HT-29 (cell line): ENCODE data around the gene HS1BP3. TPM values are rescaled to one million over a fixed set of nuclear protein-coding genes. Genes with fewer than 3 reads are reported as not detected.

Experiments
- DNase-seq: peaks from one replicate; pipeline ENCODE4 v3.0.0-alpha.2; 2015; ENCODE audit warnings: low spot score
- total RNA-seq: library from RNA; depleted of rRNA; stranded (reverse); fragments of >200 nt; shearing (Covaris generic); gene quantifications from 2 replicates; pipeline ENCODE4 v1.2.3, GENCODE V29; 2014; rRNA removed

Gene HS1BP3, protein sequence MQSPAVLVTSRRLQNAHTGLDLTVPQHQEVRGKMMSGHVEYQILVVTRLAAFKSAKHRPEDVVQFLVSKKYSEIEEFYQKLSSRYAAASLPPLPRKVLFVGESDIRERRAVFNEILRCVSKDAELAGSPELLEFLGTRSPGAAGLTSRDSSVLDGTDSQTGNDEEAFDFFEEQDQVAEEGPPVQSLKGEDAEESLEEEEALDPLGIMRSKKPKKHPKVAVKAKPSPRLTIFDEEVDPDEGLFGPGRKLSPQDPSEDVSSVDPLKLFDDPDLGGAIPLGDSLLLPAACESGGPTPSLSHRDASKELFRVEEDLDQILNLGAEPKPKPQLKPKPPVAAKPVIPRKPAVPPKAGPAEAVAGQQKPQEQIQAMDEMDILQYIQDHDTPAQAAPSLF
- 22.6 and 23.0 TPM in 2 replicates for total RNA-seq

DNA sequence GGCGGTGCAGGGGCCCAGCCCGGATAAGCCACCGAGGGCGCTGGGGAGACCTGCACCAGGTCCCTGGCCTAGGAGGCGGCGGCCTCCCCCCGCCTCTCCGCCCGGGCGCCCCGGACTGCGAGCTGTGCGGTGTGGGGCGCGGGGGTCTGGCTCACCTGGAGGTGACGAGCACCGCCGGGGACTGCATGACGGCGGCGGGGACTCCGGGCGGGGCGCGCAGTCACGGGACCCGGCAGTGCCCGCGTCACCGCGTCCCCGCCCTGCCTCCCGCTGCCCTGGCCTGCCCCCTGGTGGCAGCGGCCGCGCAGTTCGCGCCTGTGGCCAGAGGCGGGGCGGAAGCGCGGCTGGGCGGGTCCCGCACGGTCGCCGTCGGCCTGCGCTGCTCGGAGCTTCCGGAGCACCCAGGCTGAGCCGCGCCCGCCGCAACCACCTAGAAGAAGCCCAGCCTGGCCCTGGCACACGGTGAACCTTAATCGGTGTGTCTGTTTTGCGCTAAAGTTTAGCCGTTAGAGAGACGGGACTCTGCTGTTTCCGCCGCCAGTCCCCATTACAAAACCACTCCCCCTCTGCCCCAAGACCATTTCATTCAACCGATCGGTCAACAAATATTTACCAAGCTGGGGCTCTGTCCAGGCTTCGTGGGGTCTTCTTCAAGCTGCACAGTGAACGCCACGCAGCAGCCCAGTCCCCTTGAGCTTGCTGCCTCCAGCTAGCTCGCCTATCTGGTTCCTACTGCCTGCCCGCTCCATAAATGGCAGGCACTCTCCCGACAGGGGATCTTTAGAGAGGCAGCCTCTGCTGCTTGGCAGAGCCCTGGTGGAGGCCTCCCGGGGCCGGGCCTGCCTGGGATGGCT lies at the start of gene HS1BP3:
HS1BP3 (minus strand) TSS at position 222 of the 854 bp plus-strand sequence; CDS start at position 187, 35 bp downstream.
- peak; percentile 84 for DNase-seq

DNA sequence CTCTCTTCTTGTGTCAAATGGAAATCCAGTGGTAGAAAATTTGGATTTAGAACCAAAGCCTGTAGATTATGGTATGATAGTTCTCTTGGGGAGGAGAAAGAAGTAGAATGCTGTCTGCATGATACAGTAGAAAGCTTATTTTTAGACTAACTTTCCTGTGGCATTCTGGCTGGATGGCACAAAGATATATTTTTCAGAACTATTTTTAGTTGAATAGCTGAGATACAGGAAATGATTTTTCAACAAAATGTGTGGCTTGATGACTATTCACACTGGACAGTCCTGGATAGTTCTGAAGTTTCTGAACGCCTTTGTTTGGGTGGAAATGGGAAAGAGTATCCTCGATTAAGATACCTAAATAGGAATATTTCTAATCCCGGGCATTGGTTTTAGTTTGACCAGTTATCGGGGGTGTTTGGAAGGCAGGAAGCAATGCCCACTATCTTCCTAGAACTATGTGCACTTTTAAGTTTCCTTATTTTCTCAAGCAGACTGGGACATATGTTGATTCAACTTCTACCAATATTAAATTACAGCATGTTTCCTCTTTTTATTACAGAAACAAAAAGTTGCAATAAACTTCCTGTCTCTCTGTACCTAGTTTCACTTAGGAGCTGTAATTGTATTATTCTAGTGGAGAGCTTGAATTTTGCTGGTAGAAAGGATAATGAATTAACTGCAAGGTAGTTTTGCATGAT lies 48.2 kb upstream of the HS1BP3 start:
- no peak for DNase-seq

DNA sequence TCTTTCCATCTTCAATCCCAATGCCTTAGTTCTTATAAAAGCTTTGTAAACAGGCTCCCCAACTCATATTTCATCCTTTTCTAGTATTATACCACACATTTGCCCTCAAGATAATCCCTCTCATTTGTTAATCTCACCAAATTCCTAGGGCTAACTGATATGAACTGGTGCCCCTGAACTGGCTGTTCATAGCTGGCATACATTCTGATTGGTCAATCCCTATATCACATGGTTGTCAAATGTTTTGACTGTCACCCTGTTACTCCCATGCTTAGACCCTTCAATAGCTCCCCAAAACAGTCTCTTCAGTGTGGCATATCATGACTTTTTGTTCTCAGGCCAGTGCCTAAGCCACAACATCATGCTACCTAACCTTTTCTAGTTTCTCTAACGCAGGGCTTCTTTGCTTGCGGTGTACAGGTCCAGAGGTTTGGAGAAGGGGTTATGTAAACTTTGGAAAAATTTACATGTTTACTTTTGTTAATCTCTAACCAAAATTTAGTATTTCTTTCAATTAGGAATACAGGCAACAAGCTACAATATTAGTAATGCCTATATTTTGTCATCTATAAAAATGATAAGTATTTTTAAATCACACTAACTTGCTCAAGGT lies 46.5 kb upstream of the HS1BP3 start:
- DNase-seq: no peak

DNA sequence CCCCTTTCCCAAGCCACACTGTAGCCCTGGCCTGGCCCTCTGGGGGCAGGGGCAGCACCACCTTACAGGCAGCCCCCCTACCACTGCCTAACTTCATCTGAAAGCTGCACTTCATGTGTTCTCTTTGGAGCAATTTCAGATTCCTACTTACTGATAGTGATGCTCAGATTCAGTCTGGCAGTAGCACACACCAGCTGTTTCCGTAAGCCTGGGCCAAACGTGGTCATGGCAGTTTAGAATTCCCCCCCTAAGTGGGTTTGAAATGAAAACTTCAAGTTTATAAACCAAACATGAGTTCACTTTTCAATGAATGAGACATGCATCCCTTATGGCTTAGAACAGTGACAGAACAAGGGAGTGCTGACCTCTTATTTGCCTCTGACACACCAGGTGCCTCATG lies 45.5 kb upstream of the HS1BP3 start:
- no peak for DNase-seq

DNA sequence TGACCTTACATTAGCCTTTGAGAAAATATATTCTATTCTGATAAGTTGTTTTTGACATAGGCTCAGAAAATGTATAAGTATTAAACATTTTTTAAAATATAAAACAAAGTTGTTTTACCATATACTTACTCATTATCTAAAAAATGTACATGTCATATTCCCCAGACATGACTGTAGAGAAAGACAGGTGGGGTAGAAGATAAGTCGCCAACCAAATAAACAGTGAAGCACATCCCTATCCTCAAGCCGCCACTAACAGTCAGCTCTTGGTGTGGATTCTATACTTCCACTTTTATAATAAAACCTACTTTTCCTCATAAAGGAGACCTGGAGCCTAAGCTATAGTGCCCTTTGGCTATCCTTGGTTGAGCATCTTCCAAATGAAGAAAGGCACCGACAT lies 42.4 kb upstream of the HS1BP3 start:
- DNase-seq: no peak

DNA sequence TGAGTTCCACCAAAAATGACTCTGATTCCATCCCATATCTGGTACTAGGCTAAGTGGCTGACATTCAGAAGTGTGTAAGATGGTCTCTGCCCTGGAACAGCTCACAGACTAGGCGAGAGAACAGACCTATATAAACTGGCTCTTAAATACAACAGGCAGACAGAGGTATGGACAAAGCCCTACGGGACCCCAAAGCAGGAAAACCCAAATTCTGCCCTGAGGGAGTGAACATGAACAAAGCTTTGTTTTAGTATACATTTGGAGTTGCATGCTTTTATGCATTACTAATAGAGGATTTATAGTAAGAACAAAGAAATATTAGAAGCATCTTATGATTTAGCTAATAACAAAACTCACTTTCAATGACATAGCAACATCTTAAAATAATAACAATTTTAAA lies 41.2 kb upstream of the HS1BP3 start:
- no peak for DNase-seq

DNA sequence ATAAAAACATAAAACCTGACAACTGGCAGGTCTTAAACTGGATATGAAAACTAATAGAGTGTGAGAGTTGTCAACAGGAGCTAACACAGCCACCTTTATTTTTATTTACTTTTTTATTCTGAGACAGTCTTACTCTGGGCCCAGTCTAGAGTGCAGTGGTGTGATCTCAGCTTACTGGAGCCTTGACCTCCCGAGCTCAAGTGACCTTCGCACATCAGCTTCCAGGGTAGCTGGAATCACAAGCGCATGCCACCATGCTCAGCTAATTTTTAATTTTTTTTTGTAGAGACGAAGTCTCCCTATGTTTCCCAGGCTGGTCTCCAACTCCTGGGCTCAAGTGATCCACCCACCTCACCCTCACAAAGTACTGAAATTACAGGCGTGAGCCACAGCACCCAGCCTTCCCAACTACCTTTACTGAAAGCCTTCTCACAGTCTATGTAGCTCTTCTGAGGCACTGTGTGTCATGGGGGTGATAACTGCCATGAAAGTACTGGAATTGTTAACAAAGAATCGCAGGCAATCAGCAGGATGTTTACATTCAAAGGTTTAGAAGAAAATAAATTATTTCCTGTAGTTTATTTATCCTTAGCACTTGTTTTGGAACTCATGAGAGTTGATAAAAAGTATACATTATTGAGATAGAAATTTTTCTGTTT lies 40.3 kb upstream of the HS1BP3 start:
- DNase-seq: no peak

DNA sequence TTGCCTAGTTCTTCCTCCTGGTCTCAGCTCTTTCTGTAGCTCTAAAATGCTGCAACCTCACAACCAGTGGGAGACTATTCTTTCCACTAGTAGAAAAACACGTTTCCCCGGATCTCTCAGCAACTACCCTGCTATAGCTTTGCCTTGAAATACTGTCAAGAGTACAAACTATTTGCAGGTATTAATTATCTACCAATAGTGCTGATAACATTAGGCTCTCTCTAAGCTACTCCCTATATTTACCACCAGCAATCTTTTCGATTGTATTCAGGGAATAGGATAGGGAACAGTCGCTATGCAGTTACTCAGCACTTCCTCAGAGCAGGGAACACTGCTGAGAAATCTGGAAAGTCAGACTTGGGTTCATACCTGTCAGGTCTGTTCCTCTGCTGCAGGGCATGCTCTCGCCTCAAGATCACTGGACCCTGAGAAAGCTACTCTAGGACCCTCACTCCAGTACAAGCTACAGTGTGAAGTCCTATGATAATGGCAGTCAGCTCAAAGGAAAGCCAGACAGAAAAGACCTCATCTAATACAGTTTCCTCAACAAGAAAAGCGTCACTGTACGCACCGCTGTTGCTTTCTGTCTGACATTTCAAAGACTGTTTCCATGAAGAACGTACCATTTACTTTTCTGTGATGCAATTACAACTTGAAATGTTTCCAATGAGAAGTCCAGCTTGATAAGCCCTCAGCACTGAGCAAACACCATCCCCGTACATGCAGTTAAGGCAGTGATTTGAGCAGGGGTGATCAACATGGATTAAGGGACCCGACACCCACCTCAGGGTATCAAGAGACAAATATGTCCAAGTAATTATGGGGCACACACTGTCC lies 38.7 kb upstream of the HS1BP3 start:
- DNase-seq: no peak

DNA sequence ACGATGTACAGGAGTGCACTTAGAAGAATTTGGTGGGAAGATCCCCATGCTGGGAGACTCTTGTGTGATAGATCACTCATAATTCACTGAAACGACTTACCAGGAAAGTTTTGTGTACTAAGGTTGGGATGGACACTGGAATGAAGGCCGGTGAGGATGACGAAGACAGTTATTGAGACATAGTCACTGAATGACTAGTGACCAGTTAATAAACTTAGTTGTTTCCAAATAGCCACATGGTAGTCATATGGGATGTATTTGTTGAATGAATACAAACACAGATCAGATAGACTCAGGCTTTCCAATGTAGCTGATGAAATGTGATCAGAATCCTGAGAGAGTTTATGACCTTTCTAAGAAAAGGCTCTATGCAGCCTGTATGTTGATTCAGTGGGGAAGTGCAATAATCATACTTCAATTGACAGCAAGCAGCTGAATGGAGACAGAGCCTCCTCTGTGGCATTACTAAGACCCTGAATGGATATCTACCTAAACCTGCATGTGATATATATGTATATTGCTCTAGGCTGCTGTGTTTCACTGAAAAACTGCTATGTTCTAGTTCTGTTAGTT lies 36.4 kb upstream of the HS1BP3 start:
- DNase-seq: no peak

DNA sequence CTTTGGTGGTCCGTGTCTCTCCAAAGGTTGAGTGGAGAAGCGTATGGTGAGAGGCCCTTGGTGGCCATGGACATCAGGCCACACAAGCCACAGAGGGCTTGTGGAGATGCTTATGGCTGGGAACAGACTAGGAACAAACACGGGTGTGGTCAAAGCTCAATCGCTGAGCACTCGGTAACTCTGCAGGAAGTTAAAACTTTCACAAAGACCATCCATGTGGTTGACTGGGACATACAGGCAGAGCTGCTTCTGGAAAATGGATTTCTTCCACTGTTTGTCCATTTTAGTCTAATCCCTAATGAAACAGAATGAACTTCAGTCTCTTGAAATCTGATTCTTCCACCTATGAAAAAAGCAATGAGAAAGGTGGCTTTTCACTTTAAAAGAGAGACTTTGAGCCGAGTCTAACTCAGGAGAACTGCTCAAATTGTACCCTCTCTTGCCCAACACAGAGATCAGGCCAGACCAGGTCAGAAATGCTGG lies 33.7 kb upstream of the HS1BP3 start:
- no peak for DNase-seq

DNA sequence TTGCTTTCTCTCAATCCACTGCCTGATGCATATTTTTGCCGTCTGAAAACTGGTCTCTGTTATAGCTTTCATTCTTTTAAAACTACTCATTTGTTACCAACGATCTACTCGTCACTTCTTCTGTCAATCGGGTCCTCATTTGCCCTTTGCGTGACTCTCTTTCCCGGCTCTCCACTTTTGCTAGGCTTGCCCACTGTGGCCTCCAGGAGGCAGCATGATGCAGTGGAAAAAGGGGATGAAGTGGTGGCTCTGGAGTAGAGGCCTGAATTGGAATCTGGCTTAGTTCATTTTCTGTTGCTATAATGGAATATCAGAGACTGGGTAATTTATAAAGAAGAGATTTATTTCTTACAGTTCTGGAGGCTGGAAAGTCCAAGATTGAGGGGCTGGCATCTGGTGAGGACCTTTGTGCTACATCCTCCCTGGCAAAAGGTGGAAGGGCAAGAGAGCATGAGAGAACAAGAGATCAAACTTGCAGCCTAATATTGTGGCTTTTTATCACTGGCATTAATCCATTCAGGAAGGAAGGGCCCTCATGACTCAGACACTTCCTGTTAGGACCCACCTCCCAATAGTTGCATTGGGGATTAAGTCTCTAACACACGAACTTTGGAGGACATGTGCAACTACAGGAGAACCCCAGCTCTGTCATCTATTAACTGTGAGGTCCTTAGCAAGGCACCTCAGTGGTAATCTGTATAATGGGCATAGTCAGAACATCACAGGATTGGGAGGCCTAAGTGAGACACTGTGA lies 31.4 kb upstream of the HS1BP3 start:
- peak; percentile 15 for DNase-seq

DNA sequence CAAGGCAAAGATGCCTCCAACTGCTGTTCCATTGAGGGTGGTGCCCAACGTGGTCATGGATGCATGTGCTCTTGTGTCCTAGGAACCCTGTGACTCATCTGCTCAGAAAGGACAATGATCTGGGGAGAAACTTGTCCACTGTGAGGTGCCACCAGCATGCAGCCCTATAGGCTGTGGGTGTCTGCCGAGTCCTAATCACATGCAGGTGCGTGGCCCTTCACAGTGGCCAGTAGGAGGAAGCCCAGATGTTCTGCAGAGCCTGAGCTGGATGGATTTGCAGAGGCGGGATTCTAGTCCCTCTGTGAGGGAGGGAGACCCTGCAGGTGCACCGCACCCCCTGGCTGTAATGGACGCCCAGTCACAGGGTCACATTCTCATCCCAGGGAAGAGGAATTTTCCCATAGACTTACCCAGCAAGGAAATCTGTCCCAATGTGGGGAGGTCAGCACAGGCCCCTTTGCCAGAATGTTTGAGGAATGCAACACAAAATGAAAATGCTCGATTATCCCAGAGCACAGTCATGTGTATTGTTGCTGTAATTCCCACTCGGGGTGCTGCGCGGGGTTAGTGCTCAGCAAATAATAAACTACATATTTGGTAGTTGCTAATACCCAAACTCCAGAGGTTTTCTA lies 30.0 kb upstream of the HS1BP3 start:
- DNase-seq: no peak

DNA sequence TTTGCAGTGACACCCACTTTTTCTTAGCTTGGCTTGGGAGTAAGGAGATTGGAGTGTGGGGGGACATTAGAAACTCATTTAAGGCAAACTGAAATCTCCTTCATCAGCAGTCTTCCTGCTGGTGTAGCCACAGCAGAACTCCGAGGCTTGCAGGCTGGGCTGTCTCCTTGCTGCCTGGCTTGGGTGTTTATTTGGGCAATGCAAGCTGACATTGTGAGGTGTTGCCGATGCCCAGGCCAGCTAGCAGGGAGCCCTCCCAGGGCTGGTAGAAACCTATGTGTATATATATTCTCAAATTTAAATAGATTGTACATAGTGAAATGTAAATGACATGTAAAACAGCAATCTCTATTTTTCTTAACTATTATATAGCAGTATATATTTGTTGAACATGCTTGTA lies 27.9 kb upstream of the HS1BP3 start:
- no peak for DNase-seq

DNA sequence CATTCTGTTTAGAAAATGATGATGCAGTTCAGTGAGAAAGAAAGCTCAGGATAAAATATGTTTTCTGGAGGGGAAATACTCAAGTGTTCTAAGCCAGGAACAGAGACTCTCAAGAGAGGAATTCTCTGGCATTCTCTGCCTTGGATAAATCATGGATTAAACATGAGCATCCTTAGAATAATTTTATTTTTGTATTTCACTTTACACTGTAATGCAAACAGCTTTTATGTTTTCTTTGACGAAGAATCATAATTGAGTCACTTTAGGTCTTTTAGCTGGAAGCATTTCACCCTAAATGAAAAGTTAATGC lies 27.1 kb upstream of the HS1BP3 start:
- no peak for DNase-seq

DNA sequence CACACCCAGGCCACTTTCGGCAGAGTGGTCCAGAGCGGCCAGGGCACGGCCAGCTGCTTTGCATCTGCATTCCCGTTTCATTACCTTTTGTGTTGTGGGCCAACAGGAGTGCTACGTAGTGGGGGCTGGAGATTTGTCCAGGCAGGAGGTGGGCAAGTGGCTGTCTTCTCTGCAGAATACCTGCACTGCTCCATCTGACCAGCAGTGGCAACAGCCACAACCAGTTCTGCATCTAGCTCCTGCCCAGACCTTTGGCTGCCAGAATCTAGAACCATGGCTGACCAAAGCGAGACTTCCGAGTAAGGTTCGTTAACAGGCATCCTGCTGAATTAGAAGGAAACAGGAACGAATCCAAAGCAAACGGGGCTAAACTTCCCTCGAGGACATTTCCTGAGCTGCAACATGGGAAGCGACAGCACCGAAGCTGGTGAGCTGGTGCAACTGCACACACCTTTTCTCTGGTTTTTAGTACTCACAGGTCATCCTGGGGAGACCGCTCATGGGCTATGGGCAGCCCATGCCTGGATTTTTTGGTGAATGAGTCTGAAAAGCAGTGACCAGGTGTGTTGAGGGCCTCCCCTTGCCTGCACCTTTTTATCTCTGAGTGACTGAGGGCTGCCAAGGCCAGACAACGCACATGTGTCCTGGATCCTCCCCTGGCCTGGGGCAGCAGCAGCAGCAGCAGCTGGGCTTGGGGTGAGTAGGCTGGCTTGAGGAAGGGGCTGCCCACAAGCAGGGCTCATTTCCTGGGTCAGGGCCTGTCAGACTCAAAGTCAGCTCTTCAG lies 26.6 kb upstream of the HS1BP3 start:
- DNase-seq: peak; percentile 9

DNA sequence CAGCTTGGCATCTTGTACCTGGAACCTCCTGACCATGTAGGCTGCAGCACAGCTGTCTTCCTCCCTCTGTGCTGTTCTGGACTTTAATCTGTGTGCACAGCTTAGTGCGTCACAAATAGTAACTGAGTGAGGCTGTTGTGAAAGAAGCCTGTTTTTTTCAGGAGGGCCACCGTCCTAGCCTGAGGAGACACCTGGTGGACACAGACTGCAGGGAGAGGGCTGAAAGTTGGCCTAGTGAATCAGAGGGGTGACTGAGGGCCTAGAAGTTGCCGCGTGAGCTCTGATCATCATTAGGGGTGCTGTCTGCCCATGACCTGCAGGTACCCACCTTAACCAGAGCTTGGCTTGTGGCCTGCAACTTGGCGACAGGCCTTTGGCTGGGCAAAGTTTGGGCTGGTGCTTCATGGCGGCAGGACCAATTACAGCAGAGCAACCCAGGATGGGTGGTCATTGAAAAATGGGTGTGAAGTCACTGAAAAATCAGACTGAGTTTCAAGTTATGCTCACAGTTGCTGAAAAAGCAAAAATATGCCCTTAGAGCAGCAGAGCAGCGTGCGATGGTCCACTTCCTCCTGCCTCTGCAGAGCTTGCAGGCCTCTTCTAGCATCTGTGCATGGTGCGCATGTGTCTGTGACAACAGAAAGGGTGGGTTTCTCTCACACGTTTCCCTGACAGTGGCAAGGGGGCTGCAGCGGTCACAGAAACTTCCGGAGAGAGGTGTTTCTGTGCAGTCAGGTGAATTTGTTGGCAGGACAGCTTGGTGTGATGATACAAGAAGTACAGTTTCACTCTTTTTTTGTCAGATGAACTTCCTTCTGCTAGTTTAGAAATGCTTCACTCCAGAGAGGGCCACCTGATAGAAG lies 25.7 kb upstream of the HS1BP3 start:
- peak; percentile 53 for DNase-seq
